Measurements from ENCODE around the gene ZDHHC20. TPM values are rescaled to one million over a fixed set of nuclear protein-coding genes. Genes with fewer than 3 reads are reported as not detected.

The ZDHHC20 gene
- total and polyA plus RNA-seq, 2 of the 13 experiments (the other 11 are each of a cell fraction or from before 2014, with no cell fraction given) = 19.9 to 59.9 TPM

GRCh38 chr13:21338156-21338555 lies 120.9 kb downstream of the ZDHHC20 start:
- no peak overlapping the region for H2AFZ ChIP-seq (ENCODE audit: low read length)
- peak; percentile 50 for DNase-seq (ENCODE audit: low spot score)
- no peak overlapping the region for H3K27ac ChIP-seq (ENCODE audit: extremely low read length, insufficient read depth, low read length)
- peak; percentile 87 for ATAC-seq
- in situ Hi-C loops (cut with HindIII; ENCODE audit: extremely low pct_ligation_motif_present, low pct_unique_long_range_greater_than_20kb) = no loop called here
- H4K20me1 ChIP-seq (ENCODE audit: insufficient read depth, low read length) = no peaks in the 10 kb centered on the region
- no peak overlapping the region for H3K4me3 ChIP-seq (replicated peaks in 1 of 3; ENCODE audit: insufficient read depth in 1 of 3, low read depth in 2 of 3, low read length in 3 of 3)
- no CpG with 5 or more reads among the region's 6 CpGs for WGBS (ENCODE audit: low lambda C conversion rate)
- H3K36me3 ChIP-seq (replicated peaks in 1 of 2; ENCODE audit: control insufficient read depth in 1 of 2, insufficient read depth in 2 of 2, low read length in 2 of 2) = no peaks in the 10 kb centered on the region
- no TSS peak for BruUV-seq (replicated peaks)
- intact Hi-C loops (cut with micrococcal nuclease; ENCODE audit: unreplicated experiment) = loop anchor here (1.0 to 2.0 kb wide), 2 partner anchors 39 to 141 kb away; no protein-coding TSS in a partner anchor
- ChIA-PET POLR2A (no interaction called here), CTCF (ENCODE audit: low intra/inter-chr PET ratio, low total read pairs) (interaction anchor here (0.9 to 1.8 kb wide), 3 partner anchors 137 to 141 kb away, joined by 3 to 11 read pairs (median 8); no protein-coding TSS in a partner anchor)
- no peaks in the 10 kb centered on the region for H3K27me3 ChIP-seq (ENCODE audit: control insufficient read depth in 1 of 2, insufficient read depth in 2 of 2, low read length in 2 of 2)
- no peak overlapping the region for H3K4me2 ChIP-seq (ENCODE audit: low read depth, low read length)
- no peaks in the 10 kb centered on the region for H3K9me3 ChIP-seq (ENCODE audit: low read length)
- TF ChIP-seq CTCF (CRISPR knock-in tag; IDR thresholded peaks at IDR 0.05) (peak; percentile 59), FOXM1 (CRISPR knock-in tag; IDR thresholded peaks at IDR 0.05) (no peak), STAG1 (CRISPR knock-in tag; IDR thresholded peaks at IDR 0.05) (peak; percentile 70), MXD4 (CRISPR knock-in tag; IDR thresholded peaks at IDR 0.05) (no peak), SMC3 (IDR thresholded peaks at IDR 0.05; ENCODE audit: low read length) (peak; percentile 61; the same call in 1 of the 2 replicates), RAD21 (CRISPR knock-in tag; IDR thresholded peaks at IDR 0.05) (peak; percentile 19; the same call in 1 of the 2 replicates), KAT8 (CRISPR knock-in tag; IDR thresholded peaks at IDR 0.05) (no peak), TIGD3 (CRISPR knock-in tag; IDR thresholded peaks at IDR 0.05; ENCODE audit: borderline replicate concordance) (no peak)
- H3K4me1 ChIP-seq (ENCODE audit: insufficient read depth, low read length) = 0 out of 2 replicates have a peak, but pooled peaks cover 7% of the 10 kb centered on the region
- H3K79me2 ChIP-seq (ENCODE audit: insufficient read depth, low read length) = no peaks in the 10 kb centered on the region
- no peak overlapping the region for H3K9ac ChIP-seq (ENCODE audit: insufficient read depth, low read depth, low read length)
- no peak for FAIRE-seq
